Heart left ventricle (tissue), 16 donors: Measurements from ENCODE around the gene RPS6KA5. TPM values are rescaled to one million over a fixed set of nuclear protein-coding genes. Genes with fewer than 3 reads are reported as not detected.

Source experiments
- ATAC-seq, 4 donors: fragments of 200-7000 bp; cut with Tn5 transposase; one replicate each; pipeline ENCODE4 v1.9.1; 2020 to 2022; ENCODE audit warnings: moderate library complexity in 4 of 4, mild to moderate bottlenecking in 3 of 4, moderate number of reproducible peaks in 1 of 4
- DNase-seq, 5 donors: peaks; one replicate each; pipeline ENCODE4 v3.0.0-alpha.2; 2020
- H3K27ac ChIP-seq, 12 donors: fragments of 200-600 bp; sonication (generic) in 4 of 12; one replicate each; pipeline versions ENCODE4 v1.5.0 to v1.8.0; 2016 to 2022; ENCODE audit warnings: mild to moderate bottlenecking in 2 of 12
- H3K27me3 ChIP-seq, 9 donors: fragments of 200-600 bp; sonication (generic) in 2 of 9; one replicate each; pipeline versions ENCODE4 v1.5.1 to v1.8.0; 2016 to 2022; ENCODE audit warnings: mild to moderate bottlenecking in 3 of 9
- H3K36me3 ChIP-seq, 9 donors: fragments of 200-600 bp; sonication (generic) in 2 of 9; one replicate each; pipeline versions ENCODE4 v1.5.0 to v1.8.0; 2018 to 2022; ENCODE audit warnings: mild to moderate bottlenecking in 2 of 9
- H3K4me1 ChIP-seq, 12 donors: fragments of 200-600 bp; sonication (generic) in 4 of 12; one replicate each; pipeline versions ENCODE4 v1.5.0 to v1.8.0; 2016 to 2022; ENCODE audit warnings: mild to moderate bottlenecking in 3 of 12
- H3K4me3 ChIP-seq, 12 donors: fragments of 200-600 bp; sonication (generic) in 4 of 12; one replicate each; pipeline versions ENCODE4 v1.5.0 to v1.8.0; 2017 to 2022; ENCODE audit warnings: mild to moderate bottlenecking in 9 of 12, moderate library complexity in 4 of 12
- H3K9me3 ChIP-seq, 12 donors: fragments of 200-600 bp; sonication (generic) in 4 of 12; one replicate each; pipeline versions ENCODE4 v1.5.0 to v1.8.0; 2016 to 2022; ENCODE audit warnings: mild to moderate bottlenecking in 1 of 12
- CTCF ChIP-seq, 12 donors: fragments of 200-600 bp; sonication (generic) in 4 of 12; IDR thresholded peaks; one replicate each; pipeline versions ENCODE4 v1.5.0 to v1.8.0; 2018 to 2022; ENCODE audit warnings: antibody characterized with exemption in 12 of 12, mild to moderate bottlenecking in 5 of 12
- POLR2A ChIP-seq, 2 donors: fragments of 450-650 bp; IDR thresholded peaks; one replicate each; pipeline ENCODE4 v1.6.1; 2017; ENCODE audit warnings: antibody characterized with exemption in 2 of 2, mild to moderate bottlenecking in 2 of 2, moderate library complexity in 2 of 2
- WGBS, 4 donors: extraction: QIAGEN DNeasy Blood & Tissue Kit in 2 of 4; methylation state at CpG; one replicate each; pipeline versions ENCODE4 v1.1.5 to v1.1.7; 2013 to 2018; 5-methylcytosine and 5-hydroxymethylcytosine counted together
- intact Hi-C, 10 donors: fragments of 100-400 bp; cut with DNase I; formaldehyde crosslinking; loops; one replicate each; pipeline versions ENCODE4 v1.11.1 to v1.14.2; 2022
- polyA plus RNA-seq, 2 donors: library from polyadenylated mRNA; stranded (reverse); fragments of 200-250 nt; gene quantifications; one replicate each; pipeline ENCODE4 v1.2.3, GENCODE V29; 2013
- total RNA-seq, 9 donors: library from RNA; depleted of rRNA in 2 of 9; stranded (reverse); fragments of >200 nt in 2 of 9; fragmentation: NEBNext Ultra II Directional in 3 of 9; extraction: Animal tissue kit (Norgen Biotek cat#: 25700) in 3 of 9; gene quantifications; one replicate each; pipeline versions ENCODE4 v1.1.0 to v1.2.4, GENCODE V29; 2016 to 2023
- donor health status: ischemic (EF 13 %, LVEDD 7.1; RV severe dilation, severe dysfunction).
- donor health status: healthy with polysubstance abuse.
- donor health status: DM: no; HTN: yes; CAD: no.
- donor health status: DM: no; HTN: no; CAD: no.
- donor health status: ischemic (EF 25% LVEDD 6.9; RV normal size, moderate dysfunction).
- donor health status: ischemic (EF 25% LVEDD 5.7; RV mildly dilated, moderate dysfunction).
- donor health status: healthy.
- donor health status: DM: yes; HTN: yes; CAD: no.
- donor health status: ischemic (EF 35%, LVEDD 5.7; RV mildly dilated, moderate dysfunction).
- donor health status: nonischemic (EF 11% LVEDD 7.7; RV severe dilation, severe dysfunction).
- donor health status: DM: yes; HTN: yes; CAD: no.
- donor health status: PGD.
- donor health status: ischemic (EF 29% LVEDD 5.4; RV normal size, mild dysfunction).
- donor health status: nonischemic (EF 23%, LVEDD 6.1; RV moderate dilation, normal function).

The RPS6KA5 gene
- total and polyA plus RNA-seq, 11 donors = 0.72 to 13.3 (median 8.5) TPM

GRCh38 chr14:90907178-90907577, 153.3 kb downstream of the RPS6KA5 start:
- H3K36me3 ChIP-seq = no peaks in the 10 kb centered on the region
- ATAC-seq (no peak), DNase-seq (no peak)
- intact Hi-C loops = loop anchor here in 3 of 10 donors (10.0 kb wide), 4 partner anchors 138 to 612 kb away; partner anchors contain the start of gene RPS6KA5 (in 1 of the 3)
- H3K4me3 ChIP-seq = no peak overlapping the region
- no peaks in the 10 kb centered on the region for H3K4me1 ChIP-seq
- no peaks in the 10 kb centered on the region for H3K27me3 ChIP-seq
- no peaks in the 10 kb centered on the region for H3K9me3 ChIP-seq
- no peak for TF ChIP-seq CTCF (IDR thresholded peaks at IDR 0.05)
- TF ChIP-seq POLR2A (IDR thresholded peaks at IDR 0.05) = no peak
- no peak overlapping the region for H3K27ac ChIP-seq
- 94 to 96% (median 95%) methylated on average over 3 of the region's 3 CpGs for WGBS, 4 donors

DNA sequence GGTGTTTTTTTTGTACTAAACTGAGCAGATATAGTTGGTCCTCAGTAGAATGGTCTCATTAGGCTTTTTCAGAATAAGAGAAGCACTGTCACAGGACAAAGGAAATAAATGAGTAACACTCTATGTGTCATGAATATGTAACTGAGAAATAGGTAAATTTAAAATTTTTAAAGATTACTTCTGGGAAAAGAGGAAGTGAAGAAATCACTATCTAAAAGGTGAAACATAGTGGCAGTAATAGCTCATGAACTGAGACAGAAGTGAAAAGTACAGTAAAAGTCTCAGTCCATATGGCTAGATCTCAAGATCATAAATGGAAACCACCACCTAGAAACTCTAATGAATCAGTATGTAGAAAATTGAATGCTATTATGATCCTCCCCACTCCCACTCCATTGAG, 154.9 kb downstream of the RPS6KA5 start:
- Histone ChIP-seq H3K27me3 (no peaks in the 10 kb centered on the region), H3K36me3 (no peaks in the 10 kb centered on the region), H3K9me3 (no peaks in the 10 kb centered on the region), H3K27ac (no peak overlapping the region), H3K4me1 (no peaks in the 10 kb centered on the region), H3K4me3 (no peak overlapping the region)
- DNase-seq = no peak
- no peak for ATAC-seq
- TF ChIP-seq POLR2A (IDR thresholded peaks at IDR 0.05) = no peak
- no peak for TF ChIP-seq CTCF (IDR thresholded peaks at IDR 0.05)
- intact Hi-C loops = loop anchor here in 3 of 10 donors (10.0 kb wide), 4 partner anchors 139 to 611 kb away; partner anchors contain the start of gene RPS6KA5 (in 1 of the 3)

- peaks cover 0 to 17% (median 2%) of the 10 kb centered on the region in 9 donors for H3K36me3 ChIP-seq
- no peak overlapping the region for H3K27ac ChIP-seq
- intact Hi-C loops = loop anchor here (1.0 to 10.0 kb wide), 9 partner anchors 142 to 608 kb away; partner anchors contain the start of gene RPS6KA5 (in 2 of the 10)
- ATAC-seq (peak; percentile 75 to 88 (median 82)), DNase-seq (peak in 4 of 5 donors; percentile 30 to 50 (median 40))
- WGBS, 4 donors = 2 to 5% (median 2%) methylated on average over 1 of the region's 1 CpG
- H3K27me3 ChIP-seq = no peaks in the 10 kb centered on the region
- TF ChIP-seq CTCF (IDR thresholded peaks at IDR 0.05) (peak; percentile 54 to 82 (median 70)), POLR2A (IDR thresholded peaks at IDR 0.05) (no peak)
- H3K4me3 ChIP-seq = no peak overlapping the region
- no peaks in the 10 kb centered on the region for H3K4me1 ChIP-seq
- no peaks in the 10 kb centered on the region for H3K9me3 ChIP-seq
Observed at GRCh38 chr14:90903101-90903500, 157.3 kb downstream of the RPS6KA5 start.

DNA sequence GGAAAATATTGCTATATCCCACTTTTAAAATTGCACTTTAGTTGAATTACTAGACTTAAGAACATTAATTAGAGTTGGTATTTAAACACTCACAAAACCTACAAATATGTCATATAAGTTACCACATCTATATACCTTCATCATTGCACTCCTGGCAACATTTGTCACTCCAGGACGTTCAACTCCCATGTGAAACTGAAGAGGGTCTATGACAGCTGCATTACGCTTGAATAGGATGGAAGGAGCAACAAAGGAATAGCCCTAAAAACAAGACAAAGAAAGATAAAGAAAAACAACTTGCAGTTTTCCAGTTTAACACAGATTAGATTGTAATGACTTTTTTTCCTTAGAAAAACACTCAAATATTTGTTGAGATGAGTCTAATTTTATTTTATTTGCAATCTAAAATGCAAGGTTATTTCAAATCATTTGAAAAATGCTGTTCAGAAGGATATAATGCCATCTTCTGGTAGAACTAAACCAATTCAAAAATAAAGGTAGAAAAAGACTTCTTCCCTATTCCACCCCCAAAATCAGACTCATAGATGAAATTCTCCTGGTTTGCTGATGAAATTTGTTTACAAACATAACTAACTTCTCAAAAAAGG, 159.9 kb downstream of the RPS6KA5 start:
- Histone ChIP-seq H3K27ac (no peak overlapping the region), H3K27me3 (no peaks in the 10 kb centered on the region), H3K9me3 (no peaks in the 10 kb centered on the region), H3K4me1 (no peaks in the 10 kb centered on the region), H3K4me3 (no peak overlapping the region), H3K36me3 (peaks cover 0 to 19% (median 11%) of the 10 kb centered on the region in 9 donors)
- ATAC-seq = no peak
- TF ChIP-seq POLR2A (IDR thresholded peaks at IDR 0.05) (no peak), CTCF (IDR thresholded peaks at IDR 0.05) (peak in 9 of 12 donors; percentile 12 to 53 (median 38))
- 55 to 61% (median 57%) methylated on average over 2 of the region's 2 CpGs for WGBS, 4 donors
- no peak for DNase-seq
- intact Hi-C loops = loop anchor here (2.0 to 10.0 kb wide), 8 partner anchors 76 to 606 kb away; partner anchors contain the start of gene RPS6KA5 (in 2 of the 10)
